SK-N-SH (cell line): ENCODE results near the gene AKAP4.

Experiments used
- EP300 ChIP-seq, 2 experiments: IDR thresholded peaks; 2 replicates each; pipeline versions ENCODE4 v1.4.0 to v1.6.1; 2012; ENCODE audit warnings: borderline replicate concordance in 1 of 2, low read depth in 1 of 2, low read length in 1 of 2
- MEF2A ChIP-seq: IDR thresholded peaks from 2 replicates; pipeline ENCODE4 v1.4.0; 2012; ENCODE audit warnings: low read depth, borderline replicate concordance
- TF ChIP-seq, protein P1 (sequence below): fragments of 150-350 bp; IDR thresholded peaks from 2 replicates; pipeline ENCODE4 v1.6.1; 2016; ENCODE audit warnings: mild to moderate bottlenecking, low read depth, low read length
- TF ChIP-seq, protein P2 (sequence below): fragments of 200-600 bp; sonication (generic); IDR thresholded peaks from 2 replicates; pipeline ENCODE4 v1.6.1; 2017; ENCODE audit warnings: antibody characterized with exemption, mild to moderate bottlenecking, moderate library complexity

DNA sequence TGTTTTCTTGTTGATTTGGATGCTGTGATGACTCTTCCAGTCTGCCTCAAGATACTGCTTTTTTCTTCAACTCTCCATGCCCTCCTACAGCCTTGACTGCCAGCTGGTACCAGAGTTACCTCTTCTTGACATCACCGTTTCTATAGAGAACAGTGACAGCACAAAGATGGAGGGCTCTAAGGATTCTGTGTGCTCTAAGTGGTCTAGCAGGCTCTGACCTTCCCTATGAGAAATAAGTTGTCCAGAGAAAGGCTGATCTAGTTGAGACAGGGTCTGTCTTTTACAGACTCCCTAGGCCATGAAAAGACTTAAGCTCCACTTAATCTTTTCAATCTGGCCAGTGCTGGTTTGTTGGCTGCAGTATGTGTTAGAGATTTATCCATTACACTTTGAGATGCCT, at the start of gene AKAP4:
- TF ChIP-seq, protein P1, sequence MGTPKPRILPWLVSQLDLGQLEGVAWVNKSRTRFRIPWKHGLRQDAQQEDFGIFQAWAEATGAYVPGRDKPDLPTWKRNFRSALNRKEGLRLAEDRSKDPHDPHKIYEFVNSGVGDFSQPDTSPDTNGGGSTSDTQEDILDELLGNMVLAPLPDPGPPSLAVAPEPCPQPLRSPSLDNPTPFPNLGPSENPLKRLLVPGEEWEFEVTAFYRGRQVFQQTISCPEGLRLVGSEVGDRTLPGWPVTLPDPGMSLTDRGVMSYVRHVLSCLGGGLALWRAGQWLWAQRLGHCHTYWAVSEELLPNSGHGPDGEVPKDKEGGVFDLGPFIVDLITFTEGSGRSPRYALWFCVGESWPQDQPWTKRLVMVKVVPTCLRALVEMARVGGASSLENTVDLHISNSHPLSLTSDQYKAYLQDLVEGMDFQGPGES: no peak
- no peak for TF ChIP-seq MEF2A
- TF ChIP-seq, protein P2, sequence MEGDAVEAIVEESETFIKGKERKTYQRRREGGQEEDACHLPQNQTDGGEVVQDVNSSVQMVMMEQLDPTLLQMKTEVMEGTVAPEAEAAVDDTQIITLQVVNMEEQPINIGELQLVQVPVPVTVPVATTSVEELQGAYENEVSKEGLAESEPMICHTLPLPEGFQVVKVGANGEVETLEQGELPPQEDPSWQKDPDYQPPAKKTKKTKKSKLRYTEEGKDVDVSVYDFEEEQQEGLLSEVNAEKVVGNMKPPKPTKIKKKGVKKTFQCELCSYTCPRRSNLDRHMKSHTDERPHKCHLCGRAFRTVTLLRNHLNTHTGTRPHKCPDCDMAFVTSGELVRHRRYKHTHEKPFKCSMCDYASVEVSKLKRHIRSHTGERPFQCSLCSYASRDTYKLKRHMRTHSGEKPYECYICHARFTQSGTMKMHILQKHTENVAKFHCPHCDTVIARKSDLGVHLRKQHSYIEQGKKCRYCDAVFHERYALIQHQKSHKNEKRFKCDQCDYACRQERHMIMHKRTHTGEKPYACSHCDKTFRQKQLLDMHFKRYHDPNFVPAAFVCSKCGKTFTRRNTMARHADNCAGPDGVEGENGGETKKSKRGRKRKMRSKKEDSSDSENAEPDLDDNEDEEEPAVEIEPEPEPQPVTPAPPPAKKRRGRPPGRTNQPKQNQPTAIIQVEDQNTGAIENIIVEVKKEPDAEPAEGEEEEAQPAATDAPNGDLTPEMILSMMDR: no peak
- TF ChIP-seq EP300 (IDR thresholded peaks at IDR 0.05; ENCODE audit: borderline replicate concordance in 1 of 2, low read depth in 1 of 2, low read length in 1 of 2): no peak
